ENCODE data around the gene GPC6. TPM values are rescaled to one million over a fixed set of nuclear protein-coding genes. Genes with fewer than 3 reads are reported as not detected.

Gene GPC6
- total RNA-seq, 4 donors from 2014 or later: 6.7 to 67.2 (median 11.1) TPM

DNA sequence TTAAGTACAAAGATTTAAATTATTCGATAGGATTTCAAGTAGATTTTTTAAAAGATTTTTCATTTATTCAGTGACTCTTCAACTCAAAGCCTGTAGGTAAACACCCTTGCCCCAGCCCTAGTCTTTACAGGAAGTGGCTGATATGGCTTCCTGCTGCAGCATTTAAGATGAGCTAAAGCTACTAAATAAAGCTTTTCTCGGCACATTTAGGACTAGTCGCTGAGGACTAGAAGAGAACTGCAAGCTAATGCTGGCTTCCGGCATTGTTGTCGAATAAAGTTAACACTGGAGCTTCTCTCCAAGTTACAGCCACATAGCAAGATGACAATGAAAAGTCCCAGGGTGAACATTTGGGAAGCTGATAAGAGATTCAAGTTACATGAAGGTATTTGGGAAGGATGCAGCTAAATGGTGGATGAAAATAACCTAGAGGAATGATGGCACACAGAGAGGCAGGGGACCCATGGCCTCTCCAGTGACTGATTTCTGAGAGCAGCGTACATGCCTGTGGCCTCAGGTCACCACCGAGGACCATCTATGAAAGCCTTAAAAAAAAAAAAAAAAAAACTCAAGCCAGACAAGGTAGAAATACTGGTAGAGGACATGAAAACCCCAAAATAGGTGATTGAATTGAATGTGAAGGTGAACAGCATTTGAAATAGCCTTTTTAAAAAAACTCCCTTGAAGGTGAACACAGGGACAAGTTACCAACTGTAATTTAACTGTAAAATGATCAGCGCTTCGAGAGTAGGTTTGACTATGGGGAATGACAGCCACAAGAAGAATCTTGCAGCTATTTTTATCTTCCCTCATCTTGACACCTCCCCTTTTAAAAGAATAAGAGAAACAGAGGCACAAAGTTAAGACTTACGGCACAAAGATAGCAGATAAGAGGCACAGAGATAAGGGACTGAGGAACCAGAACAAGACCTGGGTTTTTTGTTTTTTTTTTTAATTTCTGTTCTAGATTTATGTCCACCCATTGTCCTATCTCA lies 1097.5 kb downstream of the GPC6 start:
- Histone ChIP-seq H3K27me3 (no peaks in the 10 kb centered on the region), H3K27ac (no peak overlapping the region), H3K4me3 (no peak overlapping the region), H3K9me3 (no peaks in the 10 kb centered on the region), H3K36me3 (no peaks in the 10 kb centered on the region), H3K4me1 (no peaks in the 10 kb centered on the region)
- no peak for TF ChIP-seq POLR2A (IDR thresholded peaks at IDR 0.05)
- TF ChIP-seq, protein P1, sequence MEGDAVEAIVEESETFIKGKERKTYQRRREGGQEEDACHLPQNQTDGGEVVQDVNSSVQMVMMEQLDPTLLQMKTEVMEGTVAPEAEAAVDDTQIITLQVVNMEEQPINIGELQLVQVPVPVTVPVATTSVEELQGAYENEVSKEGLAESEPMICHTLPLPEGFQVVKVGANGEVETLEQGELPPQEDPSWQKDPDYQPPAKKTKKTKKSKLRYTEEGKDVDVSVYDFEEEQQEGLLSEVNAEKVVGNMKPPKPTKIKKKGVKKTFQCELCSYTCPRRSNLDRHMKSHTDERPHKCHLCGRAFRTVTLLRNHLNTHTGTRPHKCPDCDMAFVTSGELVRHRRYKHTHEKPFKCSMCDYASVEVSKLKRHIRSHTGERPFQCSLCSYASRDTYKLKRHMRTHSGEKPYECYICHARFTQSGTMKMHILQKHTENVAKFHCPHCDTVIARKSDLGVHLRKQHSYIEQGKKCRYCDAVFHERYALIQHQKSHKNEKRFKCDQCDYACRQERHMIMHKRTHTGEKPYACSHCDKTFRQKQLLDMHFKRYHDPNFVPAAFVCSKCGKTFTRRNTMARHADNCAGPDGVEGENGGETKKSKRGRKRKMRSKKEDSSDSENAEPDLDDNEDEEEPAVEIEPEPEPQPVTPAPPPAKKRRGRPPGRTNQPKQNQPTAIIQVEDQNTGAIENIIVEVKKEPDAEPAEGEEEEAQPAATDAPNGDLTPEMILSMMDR (IDR thresholded peaks at IDR 0.05): no peak
- no peak for DNase-seq
- intact Hi-C loops (cut with DNase I; ENCODE audit: low total_unique reads): no loop called here

- Histone ChIP-seq H3K9me3 (no peaks in the 10 kb centered on the region), H3K27me3 (no peaks in the 10 kb centered on the region), H3K4me1 (no peaks in the 10 kb centered on the region), H3K27ac (no peak overlapping the region), H3K36me3 (no peaks in the 10 kb centered on the region), H3K4me3 (no peak overlapping the region)
- TF ChIP-seq POLR2A (IDR thresholded peaks at IDR 0.05): no peak
- TF ChIP-seq, protein P1 (IDR thresholded peaks at IDR 0.05): no peak
- intact Hi-C loops (cut with DNase I; ENCODE audit: low total_unique reads): no loop called here
- DNase-seq: no peak
Observed at GRCh38 chr13:94324767-94325540, 1098.3 kb downstream of the GPC6 start.

GRCh38 chr13:94325650-94326049 lies 1099.0 kb downstream of the GPC6 start:
- intact Hi-C loops (cut with DNase I; ENCODE audit: low total_unique reads): no loop called here
- DNase-seq: no peak
- TF ChIP-seq POLR2A (IDR thresholded peaks at IDR 0.05): no peak
- TF ChIP-seq, protein P1 (IDR thresholded peaks at IDR 0.05): no peak
- Histone ChIP-seq H3K4me1 (no peaks in the 10 kb centered on the region), H3K36me3 (no peaks in the 10 kb centered on the region), H3K27ac (no peak overlapping the region), H3K9me3 (no peaks in the 10 kb centered on the region), H3K4me3 (no peak overlapping the region), H3K27me3 (no peaks in the 10 kb centered on the region)

DNA sequence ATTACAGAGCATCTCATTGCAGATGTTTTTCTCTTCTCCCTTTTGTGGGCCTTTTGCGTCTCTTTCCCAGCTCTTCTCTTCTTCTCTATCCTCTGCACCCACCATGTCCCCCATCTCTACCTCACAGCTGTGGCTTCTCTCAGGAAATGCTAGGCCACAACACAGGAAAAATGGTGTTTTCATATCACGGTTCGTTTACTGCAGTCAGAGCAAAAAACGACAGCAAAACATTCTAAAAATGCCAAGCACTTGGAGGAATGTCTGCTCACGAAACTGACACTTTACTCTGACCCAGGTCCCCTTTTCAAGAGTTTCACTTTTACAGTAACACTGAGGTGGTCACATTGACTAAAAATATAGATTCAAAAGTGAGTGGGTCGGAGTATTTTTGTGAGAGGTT lies 1100.7 kb downstream of the GPC6 start:
- H3K27me3 ChIP-seq: no peaks in the 10 kb centered on the region
- H3K36me3 ChIP-seq: no peaks in the 10 kb centered on the region
- H3K4me1 ChIP-seq: no peaks in the 10 kb centered on the region
- DNase-seq: no peak
- no peak overlapping the region for H3K27ac ChIP-seq
- intact Hi-C loops (cut with DNase I; ENCODE audit: low total_unique reads): no loop called here
- TF ChIP-seq, protein P1 (IDR thresholded peaks at IDR 0.05): no peak
- TF ChIP-seq POLR2A (IDR thresholded peaks at IDR 0.05): no peak
- H3K9me3 ChIP-seq: no peaks in the 10 kb centered on the region
- no peak overlapping the region for H3K4me3 ChIP-seq

Measured in uterus (tissue), 4 donors.